ENCODE data around the gene IQGAP3. TPM values are rescaled to one million over a fixed set of nuclear protein-coding genes. Genes with fewer than 3 reads are reported as not detected.

Gene IQGAP3
- total RNA-seq, 4 donors from 2014 or later = 1.7 to 9.4 (median 2.9) TPM

GRCh38 chr1:156497743-156498431 is 74.5 kb downstream of the IQGAP3 start:
- in situ Hi-C loops (cut with MboI; ENCODE audit: low pct_ligation_motif_present in 1 of 4, low pct_unique_long_range_greater_than_20kb in 1 of 4, low sequenced_read_pairs in 3 of 4) = no loop called here
- Histone ChIP-seq H3K27me3 (no peaks in the 10 kb centered on the region), H3K27ac (peak overlapping the region; percentile 99 to 100 (median 100)), H3K4me3 (peak overlapping the region in 3 of 4 donors; percentile 90 to 98 (median 94)), H3K4me1 (peaks cover 67 to 80% (median 76%) of the 10 kb centered on the region in 4 donors), H3K36me3 (no peaks in the 10 kb centered on the region), H3K9me3 (no peaks in the 10 kb centered on the region)
- intact Hi-C loops (cut with DNase I; ENCODE audit: low total_unique reads) = no loop called here
- TF ChIP-seq POLR2AphosphoS5 (IDR thresholded peaks at IDR 0.05) (no peak), POLR2A (IDR thresholded peaks at IDR 0.05) (no peak), CTCF (IDR thresholded peaks at IDR 0.05) (no peak), EP300 (IDR thresholded peaks at IDR 0.05; ENCODE audit: low read depth) (no peak)
- DNase-seq = peak; percentile 18
- WGBS, 2 donors (ENCODE audit: low coverage in 1 of 2) = 39 to 100% methylated on average over 1 to 5 of the region's 5 CpGs

GRCh38 chr1:156497078-156497742 is 75.2 kb downstream of the IQGAP3 start:
- peak; percentile 66 for DNase-seq

GRCh38 chr1:156496211-156496761 is 76.1 kb downstream of the IQGAP3 start:
- TF ChIP-seq POLR2AphosphoS5 (IDR thresholded peaks at IDR 0.05) = no peak
- no peak for TF ChIP-seq POLR2A (IDR thresholded peaks at IDR 0.05)
- no peak for TF ChIP-seq EP300 (IDR thresholded peaks at IDR 0.05; ENCODE audit: low read depth)
- TF ChIP-seq CTCF (IDR thresholded peaks at IDR 0.05) = no peak
- WGBS, 2 donors (ENCODE audit: low coverage in 1 of 2) = 56 to 57% methylated on average over 3 to 10 of the region's 10 CpGs
- Histone ChIP-seq H3K27me3 (no peaks in the 10 kb centered on the region), H3K4me1 (peaks cover 67 to 79% (median 77%) of the 10 kb centered on the region in 4 donors), H3K9me3 (no peaks in the 10 kb centered on the region), H3K36me3 (no peaks in the 10 kb centered on the region), H3K4me3 (peak overlapping the region in 1 of 4 donors; percentile 90), H3K27ac (peak overlapping the region; percentile 99 to 100 (median 100))
- intact Hi-C loops (cut with DNase I; ENCODE audit: low total_unique reads) = no loop called here
- in situ Hi-C loops (cut with MboI; ENCODE audit: low pct_ligation_motif_present in 1 of 4, low pct_unique_long_range_greater_than_20kb in 1 of 4, low sequenced_read_pairs in 3 of 4) = no loop called here
- DNase-seq = peak; percentile 79

More at GRCh38 chr1:156497078-156497742, 75.2 kb downstream of the IQGAP3 start:
- intact Hi-C loops (cut with DNase I; ENCODE audit: low total_unique reads) = no loop called here
- TF ChIP-seq EP300 (IDR thresholded peaks at IDR 0.05; ENCODE audit: low read depth) (no peak), POLR2A (IDR thresholded peaks at IDR 0.05) (peak; percentile 19), POLR2AphosphoS5 (IDR thresholded peaks at IDR 0.05) (peak in 1 of 3 donors; percentile 61), CTCF (IDR thresholded peaks at IDR 0.05) (no peak)
- Histone ChIP-seq H3K36me3 (no peaks in the 10 kb centered on the region), H3K27ac (peak overlapping the region; percentile 99 to 100 (median 100)), H3K4me3 (peak overlapping the region in 1 of 4 donors; percentile 90), H3K27me3 (no peaks in the 10 kb centered on the region), H3K9me3 (no peaks in the 10 kb centered on the region), H3K4me1 (peaks cover 67 to 80% (median 76%) of the 10 kb centered on the region in 4 donors)
- in situ Hi-C loops (cut with MboI; ENCODE audit: low pct_ligation_motif_present in 1 of 4, low pct_unique_long_range_greater_than_20kb in 1 of 4, low sequenced_read_pairs in 3 of 4) = no loop called here
- 45% methylated on average over 11 of the region's 11 CpGs; no CpG with 5 or more reads in 1 of the 2 donors for WGBS, 2 donors (ENCODE audit: low coverage in 1 of 2)

Data from transverse colon (tissue), 4 donors.